ENCODE results near the gene TTC28.
"Not testable (repeated sequence)": the region's sequence is repeated elsewhere in the genome, so short reads cannot be mapped to it uniquely, and the experiment has no call there.

The TTC28 gene

GRCh38 chr22:28706845-28707244, 27.2 kb upstream of the TTC28 start (continued):
- no peak for TF ChIP-seq ZBTB11 (tag by site-specific recombination; conservative IDR thresholded peaks at IDR 0.05; ENCODE audit: low read depth)
- TF ChIP-seq GLI2 (tag by site-specific recombination; IDR thresholded peaks at IDR 0.05; ENCODE audit: borderline replicate concordance, low read depth) = no peak
- TF ChIP-seq ZNF530 (tag by site-specific recombination; IDR thresholded peaks at IDR 0.05; ENCODE audit: low read depth) = no peak
- TF ChIP-seq GLIS2 (tag by site-specific recombination; IDR thresholded peaks at IDR 0.05) = no peak
- TF ChIP-seq ZNF624 (tag by site-specific recombination; IDR thresholded peaks at IDR 0.05) = no peak

- ChIA-PET POLR2A (no interaction called here), CTCF (no interaction called here)
- Histone ChIP-seq H3K4me1 (ENCODE audit: control insufficient read depth, insufficient read depth, low read length) (no peaks in the 10 kb centered on the region), H3K36me3 (ENCODE audit: control insufficient read depth in 2 of 2, insufficient read depth in 1 of 2, low read length in 2 of 2) (peaks cover 13 to 62% of the 10 kb centered on the region in 2 experiments; a peak in 2 of 3 replicates), H3K4me3 (ENCODE audit: low read depth, low read length) (no peak overlapping the region), H3K9me3 (ENCODE audit: control insufficient read depth, insufficient read depth, low read depth, low read length) (no peaks in the 10 kb centered on the region), H3K27ac (ENCODE audit: extremely low read depth, low read depth, low read length) (no peak overlapping the region)
- TF ChIP-seq ZNF707 (tag by site-specific recombination; IDR thresholded peaks at IDR 0.05) = no peak
- TF ChIP-seq ZNF660 (tag by site-specific recombination; IDR thresholded peaks at IDR 0.05) = no peak
- no peak for TF ChIP-seq ZNF341 (tag by site-specific recombination; IDR thresholded peaks at IDR 0.05; ENCODE audit: low read depth)
- TF ChIP-seq ZBTB48 (tag by site-specific recombination; IDR thresholded peaks at IDR 0.05) = no peak
- TF ChIP-seq PBX3 (CRISPR knock-in tag; IDR thresholded peaks at IDR 0.05) = no peak
- TF ChIP-seq ZNF324 (tag by site-specific recombination; IDR thresholded peaks at IDR 0.05) = no peak
- TF ChIP-seq ZNF157 (tag by site-specific recombination; IDR thresholded peaks at IDR 0.05) = no peak
- TF ChIP-seq SP2 (tag by site-specific recombination; IDR thresholded peaks at IDR 0.05) = no peak
- no peak for TF ChIP-seq HOXC10 (CRISPR knock-in tag; IDR thresholded peaks at IDR 0.05)
These were observed 23.8 kb upstream of the TTC28 start for GRCh38 chr22:28703436-28703835.

GRCh38 chr22:28702891-28703290, 23.3 kb upstream of the TTC28 start:
- H3K36me3 ChIP-seq (ENCODE audit: control insufficient read depth in 2 of 2, insufficient read depth in 1 of 2, low read length in 2 of 2) = peaks cover 16 to 58% of the 10 kb centered on the region in 2 experiments; a peak in 2 of 3 replicates
- no peaks in the 10 kb centered on the region for H3K9me3 ChIP-seq (ENCODE audit: control insufficient read depth, insufficient read depth, low read depth, low read length)
- H3K27ac ChIP-seq (ENCODE audit: extremely low read depth, low read depth, low read length) = no peak overlapping the region
- no peaks in the 10 kb centered on the region for H3K4me1 ChIP-seq (ENCODE audit: control insufficient read depth, insufficient read depth, low read length)
- ChIA-PET CTCF (no interaction called here), POLR2A (interaction anchor here (0.6 kb wide), 1 partner anchor 97 kb away, joined by 7 read pairs; no protein-coding TSS in a partner anchor)
- no peak for TF ChIP-seq ZBTB7A (tag by site-specific recombination; IDR thresholded peaks at IDR 0.05; ENCODE audit: low read depth)
- no peak for TF ChIP-seq ZFP69B (tag by site-specific recombination; IDR thresholded peaks at IDR 0.05)
- TF ChIP-seq ZNF785 (tag by site-specific recombination; IDR thresholded peaks at IDR 0.05) = no peak
- TF ChIP-seq ZNF449 (tag by site-specific recombination; IDR thresholded peaks at IDR 0.05) = no peak
- TF ChIP-seq ZSCAN23 (tag by site-specific recombination; IDR thresholded peaks at IDR 0.05) = no peak
- H3K4me3 ChIP-seq (ENCODE audit: low read depth, low read length) = no peak overlapping the region

- POLR2A ChIA-PET = interaction anchor here (0.7 kb wide), 1 partner anchor 106 kb away, joined by 4 read pairs; no protein-coding TSS in a partner anchor
- peaks cover 16 to 49% of the 10 kb centered on the region in 2 experiments for H3K36me3 ChIP-seq (ENCODE audit: control insufficient read depth in 2 of 2, insufficient read depth in 1 of 2, low read length in 2 of 2)
- H3K4me1 ChIP-seq (ENCODE audit: control insufficient read depth, insufficient read depth, low read length); H3K4me3 ChIP-seq (ENCODE audit: low read depth, low read length); H3K27ac ChIP-seq (ENCODE audit: extremely low read depth, low read depth, low read length); CTCF ChIA-PET; H3K9me3 ChIP-seq (ENCODE audit: control insufficient read depth, insufficient read depth, low read depth, low read length): not testable (repeated sequence)
These were observed 13.6 kb upstream of the TTC28 start for GRCh38 chr22:28693041-28693760.

GRCh38 chr22:28689796-28690195, 10.2 kb upstream of the TTC28 start:
- H3K9me3 ChIP-seq (ENCODE audit: control insufficient read depth, insufficient read depth, low read depth, low read length); POLR2A ChIA-PET; CTCF ChIA-PET; H3K4me3 ChIP-seq (ENCODE audit: low read depth, low read length); H3K27ac ChIP-seq (ENCODE audit: extremely low read depth, low read depth, low read length); H3K4me1 ChIP-seq (ENCODE audit: control insufficient read depth, insufficient read depth, low read length): not testable (repeated sequence)
- H3K36me3 ChIP-seq (ENCODE audit: control insufficient read depth in 2 of 2, insufficient read depth in 1 of 2, low read length in 2 of 2) = peaks cover 0 to 38% of the 10 kb centered on the region in 2 experiments; a peak in 2 of 3 replicates

Measured in HEK293 (cell line).